SK-N-SH (cell line): ENCODE measurements around the gene PIP5K1B. TPM values are rescaled to one million over a fixed set of nuclear protein-coding genes. Genes with fewer than 3 reads are reported as not detected.

Source experiments
- CTCF ChIA-PET: fragments of 300-600, 350-600 bp; formaldehyde crosslinking; extraction: SDS; loops from one replicate; lab custom pipeline; 2021; lab: Yijun Ruan, JAX
- POLR2A ChIA-PET: fragments of 350-600 bp; sonication (Branson Sonifier 250); formaldehyde crosslinking; extraction: SDS; loops from one replicate; lab custom pipeline; 2020; ENCODE audit warnings: antibody characterized with exemption, inconsistent platforms; lab: Yijun Ruan, JAX
- DNase-seq: peaks from one replicate; pipeline ENCODE4 v3.0.0; 2012
- H2AFZ ChIP-seq: fragments of 200-600 bp; sonication (generic); 2 replicates; pipeline ENCODE4 v1.8.1; 2016; ENCODE audit warnings: antibody characterized with exemption, mild to moderate bottlenecking, low read depth
- H3F3A ChIP-seq: fragments of 200-600 bp; sonication (generic); replicated peaks from 2 replicates; pipeline ENCODE3; 2016; ENCODE audit warnings: antibody characterized with exemption, mild to moderate bottlenecking; ENCODE audit not compliant: insufficient read depth
- H3K27ac ChIP-seq, 2 experiments: fragments of 200-500 bp in 1 of 2; fragments of 200-600 bp in 1 of 2; sonication (Bioruptor generic) in 1 of 2; sonication (generic), shearing (Covaris generic) in 1 of 2; 2 replicates each; pipeline versions ENCODE4 v1.5.1 to v1.6.1; 2014 to 2016; ENCODE audit warnings: low read depth in 2 of 2, inconsistent platforms in 1 of 2, low read length in 1 of 2, mild to moderate bottlenecking in 1 of 2, mixed read lengths in 1 of 2
- H3K27me3 ChIP-seq: fragments of 200-600 bp; sonication (generic), shearing (Covaris generic); 2 replicates; pipeline ENCODE4 v1.6.1; 2016; ENCODE audit warnings: mixed run types; ENCODE audit not compliant: insufficient read depth
- H3K36me3 ChIP-seq, 2 experiments: fragments of 200-500 bp in 1 of 2; fragments of 200-600 bp in 1 of 2; sonication (Bioruptor generic) in 1 of 2; sonication (generic) in 1 of 2; replicated peaks in 1 of 2; 2 replicates each; pipeline versions ENCODE3 to v1.5.1; 2014 to 2016; ENCODE audit warnings: low read length in 1 of 2, mild to moderate bottlenecking in 1 of 2; ENCODE audit not compliant: insufficient read depth in 2 of 2, control insufficient read depth in 1 of 2
- H3K4me1 ChIP-seq, 2 experiments: fragments of 200-500 bp in 1 of 2; fragments of 200-600 bp in 1 of 2; sonication (Bioruptor generic) in 1 of 2; sonication (generic), shearing (Covaris generic) in 1 of 2; 2 replicates each; pipeline versions ENCODE4 v1.5.1 to v1.6.1; 2014 to 2016; ENCODE audit warnings: low read depth in 1 of 2, low read length in 1 of 2, mixed run types in 1 of 2; ENCODE audit not compliant: insufficient read depth in 2 of 2, control insufficient read depth in 1 of 2
- H3K4me2 ChIP-seq: fragments of 200-600 bp; sonication (generic), shearing (Covaris generic); 2 replicates; pipeline ENCODE4 v1.6.1; 2017; ENCODE audit warnings: mixed run types
- H3K4me3 ChIP-seq, 2 experiments: fragments of 200-500 bp in 1 of 2; fragments of 200-600 bp in 1 of 2; sonication (Bioruptor generic) in 1 of 2; sonication (generic), shearing (Covaris generic) in 1 of 2; 2 replicates each; pipeline versions ENCODE4 v1.5.1 to v1.8.1; 2014 to 2016; ENCODE audit warnings: low read depth in 2 of 2, inconsistent platforms in 1 of 2, low read length in 1 of 2, mild to moderate bottlenecking in 1 of 2, mixed read lengths in 1 of 2, moderate library complexity in 1 of 2
- H3K79me2 ChIP-seq: fragments of 200-600 bp; sonication (generic); 2 replicates; pipeline ENCODE4 v1.8.1; 2017; ENCODE audit warnings: mild to moderate bottlenecking; ENCODE audit not compliant: insufficient read depth
- H3K9ac ChIP-seq: fragments of 200-600 bp; sonication (generic); 2 replicates; pipeline ENCODE4 v1.6.1; 2017; ENCODE audit warnings: mixed run types
- H3K9me2 ChIP-seq: fragments of 200-600 bp; sonication (generic); 2 replicates; pipeline ENCODE4 v1.6.1; 2017; ENCODE audit warnings: mixed run types
- H3K9me3 ChIP-seq: fragments of 200-600 bp; sonication (generic); 2 replicates; pipeline ENCODE4 v1.6.1; 2017; ENCODE audit warnings: mixed run types, mild to moderate bottlenecking, moderate library complexity
- H4K20me1 ChIP-seq: fragments of 200-600 bp; sonication (generic); 2 replicates; pipeline ENCODE4 v1.6.1; 2017; ENCODE audit warnings: mild to moderate bottlenecking, mixed run types; ENCODE audit not compliant: insufficient read depth
- CHD2 ChIP-seq: fragments of 150-350 bp; IDR thresholded peaks from 2 replicates; pipeline ENCODE4 v1.6.1; 2018; ENCODE audit warnings: low read length; ENCODE audit not compliant: partially characterized antibody
- ELF1 ChIP-seq: IDR thresholded peaks from 2 replicates; pipeline ENCODE4 v1.4.0; 2012
- EP300 ChIP-seq, 2 experiments: IDR thresholded peaks; 2 replicates each; pipeline versions ENCODE4 v1.4.0 to v1.6.1; 2012; ENCODE audit warnings: borderline replicate concordance in 1 of 2, low read depth in 1 of 2, low read length in 1 of 2
- FOXM1 ChIP-seq: IDR thresholded peaks from 2 replicates; pipeline ENCODE4 v1.4.0; 2012; ENCODE audit warnings: low read depth, mild to moderate bottlenecking
- GABPA ChIP-seq: IDR thresholded peaks from 2 replicates; pipeline ENCODE4 v1.4.0; 2012; ENCODE audit warnings: low read depth, mild to moderate bottlenecking
- GATA2 ChIP-seq: sonication (generic); formaldehyde crosslinking; IDR thresholded peaks from 2 replicates; pipeline ENCODE4 v1.5.0; 2020; ENCODE audit warnings: mild to moderate bottlenecking, missing genetic modification reagents
- IRF3 ChIP-seq: fragments of 150-350 bp; IDR thresholded peaks from 2 replicates; pipeline ENCODE4 v1.6.1; 2016; ENCODE audit warnings: mild to moderate bottlenecking, low read depth, low read length
- MEF2A ChIP-seq: IDR thresholded peaks from 2 replicates; pipeline ENCODE4 v1.4.0; 2012; ENCODE audit warnings: low read depth, borderline replicate concordance
- NFIC ChIP-seq: IDR thresholded peaks from 2 replicates; pipeline ENCODE4 v1.4.0; 2012; ENCODE audit warnings: borderline replicate concordance
- POLR2AphosphoS5 ChIP-seq: IDR thresholded peaks from 2 replicates; pipeline ENCODE4 v1.6.1; 2012; ENCODE audit warnings: low read depth, low read length
- RAD21 ChIP-seq: IDR thresholded peaks from 2 replicates; pipeline ENCODE4 v1.6.1; 2012; ENCODE audit warnings: mild to moderate bottlenecking, low read length
- RCOR1 ChIP-seq: fragments of 150-350 bp; IDR thresholded peaks from 2 replicates; pipeline ENCODE4 v1.6.1; 2017; ENCODE audit warnings: antibody characterized with exemption, low read length
- RFX5 ChIP-seq: IDR thresholded peaks from 2 replicates; pipeline ENCODE4 v1.6.1; 2012; ENCODE audit warnings: mild to moderate bottlenecking, improper control_type of control experiment, low read length
- RXRA ChIP-seq: IDR thresholded peaks from 2 replicates; pipeline ENCODE4 v1.4.0; 2012; ENCODE audit warnings: low read depth, mild to moderate bottlenecking, borderline replicate concordance
- SIN3A ChIP-seq: IDR thresholded peaks from 2 replicates; pipeline ENCODE4 v1.6.1; 2012; ENCODE audit warnings: low read depth, mild to moderate bottlenecking, low read length, moderate library complexity, borderline replicate concordance
- SMC3 ChIP-seq: IDR thresholded peaks from 2 replicates; pipeline ENCODE4 v1.6.1; 2012; ENCODE audit warnings: low read depth, low read length, improper control_type of control experiment
- TAF1 ChIP-seq: IDR thresholded peaks from 2 replicates; pipeline ENCODE4 v1.6.1; 2012; ENCODE audit warnings: low read depth, mild to moderate bottlenecking, low read length, moderate library complexity, borderline replicate concordance
- TCF12 ChIP-seq: IDR thresholded peaks from 2 replicates; pipeline ENCODE4 v1.4.0; 2012
- USF1 ChIP-seq: IDR thresholded peaks from 2 replicates; pipeline ENCODE4 v1.4.0; 2012; ENCODE audit warnings: low read depth, borderline replicate concordance
- USF2 ChIP-seq: fragments of 150-350 bp; IDR thresholded peaks from 2 replicates; pipeline ENCODE4 v1.6.1; 2017; ENCODE audit warnings: antibody characterized with exemption, low read length, low read depth, borderline replicate concordance
- YY1 ChIP-seq: IDR thresholded peaks from 2 replicates; pipeline ENCODE4 v1.4.0; 2012; ENCODE audit warnings: low read depth, mild to moderate bottlenecking
- WGBS: methylation state at CpG from one replicate; pipeline ENCODE4 v1.1.6; 2017; ENCODE audit warnings: low lambda C conversion rate; 5-methylcytosine and 5-hydroxymethylcytosine counted together
- polyA plus RNA-seq, 3 experiments: library from polyadenylated mRNA; depleted of rRNA; stranded (reverse); fragments of >200 nt; gene quantifications; 2 replicates each; pipeline ENCODE4 v1.2.3, GENCODE V29; 2012

PIP5K1B gene
- polyA plus RNA-seq, 1 of the 3 experiments (the other 2 are of a cell fraction) = not detected

GRCh38 chr9:68750786-68751185 is 45.7 kb downstream of the PIP5K1B start:
- Histone ChIP-seq H3K36me3 (no peaks in the 10 kb centered on the region), H3K4me2 (no peak overlapping the region), H3K4me3 (no peak overlapping the region), H3K27ac (no peak overlapping the region), H3K9ac (no peak overlapping the region)
- POLR2A ChIA-PET = no interaction called here
- no peak for DNase-seq
- TF ChIP-seq IRF3 (no peak), EP300 (IDR thresholded peaks at IDR 0.05; ENCODE audit: borderline replicate concordance in 1 of 2, low read depth in 1 of 2, low read length in 1 of 2) (no peak), SMC3 (no peak)
- TF ChIP-seq, all 33 proteins: peak for 0
- Histone ChIP-seq H3K79me2 (no peaks in the 10 kb centered on the region), H3K4me1 (no peaks in the 10 kb centered on the region), H3K27me3 (peaks cover 4% of the 10 kb centered on the region; the same call in 1 of the 2 replicates), H3F3A (no peaks in the 10 kb centered on the region), H3K9me2 (no peaks in the 10 kb centered on the region), H4K20me1 (no peaks in the 10 kb centered on the region), H2AFZ (no peak overlapping the region), H3K9me3 (no peaks in the 10 kb centered on the region)
- CTCF ChIA-PET = interaction anchor here (0.8 kb wide), 1 partner anchor 17 kb away, joined by 4 read pairs; no protein-coding TSS in a partner anchor
- 15% methylated on average over 4 of the region's 4 CpGs for WGBS

- H3K27me3 ChIP-seq = peaks cover 7% of the 10 kb centered on the region; the same call in 1 of the 2 replicates
- DNase-seq = no peak
- no peaks in the 10 kb centered on the region for H3F3A ChIP-seq
- CTCF ChIA-PET = interaction anchor here (0.8 kb wide), 1 partner anchor 16 kb away, joined by 4 read pairs; no protein-coding TSS in a partner anchor
- no peak overlapping the region for H3K4me2 ChIP-seq
- no peaks in the 10 kb centered on the region for H3K4me1 ChIP-seq
- no peak overlapping the region for H2AFZ ChIP-seq
- POLR2A ChIA-PET = no interaction called here
- no peak overlapping the region for H3K9ac ChIP-seq
- H3K4me3 ChIP-seq = no peak overlapping the region
- H4K20me1 ChIP-seq = no peaks in the 10 kb centered on the region
- H3K9me2 ChIP-seq = no peaks in the 10 kb centered on the region
- TF ChIP-seq CHD2 (no peak), NFIC (no peak), USF1 (no peak), RFX5 (no peak), SIN3A (no peak), TCF12 (no peak), ELF1 (no peak), POLR2AphosphoS5 (no peak), SMC3 (no peak), RAD21 (no peak), GABPA (no peak), TAF1 (no peak), RCOR1 (no peak), RXRA (no peak), MEF2A (no peak), GATA2 (no peak), YY1 (no peak), USF2 (no peak), FOXM1 (no peak), IRF3 (no peak)
- no peaks in the 10 kb centered on the region for H3K9me3 ChIP-seq
- H3K36me3 ChIP-seq = no peaks in the 10 kb centered on the region
- H3K79me2 ChIP-seq = no peaks in the 10 kb centered on the region
- H3K27ac ChIP-seq = no peak overlapping the region
Measured at GRCh38 chr9:68751556-68751955, 46.5 kb downstream of the PIP5K1B start.
